Measurements from ENCODE around the gene SLC34A2. TPM values are rescaled to one million over a fixed set of nuclear protein-coding genes. Genes with fewer than 3 reads are reported as not detected.

The SLC34A2 gene
- total and polyA plus RNA-seq, 11 donors, result 0.04 to 5.5 TPM; not detected in 9

GRCh38 chr4:25677157-25677556 is 21.5 kb downstream of the SLC34A2 start:
- Histone ChIP-seq H3K36me3 (no peaks in the 10 kb centered on the region), H3K4me1 (no peaks in the 10 kb centered on the region), H3K4me3 (no peak overlapping the region), H3K27ac (no peak overlapping the region), H3K27me3 (no peaks in the 10 kb centered on the region), H3K9me3 (no peaks in the 10 kb centered on the region)
- intact Hi-C loops (cut with DNase I), result no loop called here
- TF ChIP-seq, protein P1, sequence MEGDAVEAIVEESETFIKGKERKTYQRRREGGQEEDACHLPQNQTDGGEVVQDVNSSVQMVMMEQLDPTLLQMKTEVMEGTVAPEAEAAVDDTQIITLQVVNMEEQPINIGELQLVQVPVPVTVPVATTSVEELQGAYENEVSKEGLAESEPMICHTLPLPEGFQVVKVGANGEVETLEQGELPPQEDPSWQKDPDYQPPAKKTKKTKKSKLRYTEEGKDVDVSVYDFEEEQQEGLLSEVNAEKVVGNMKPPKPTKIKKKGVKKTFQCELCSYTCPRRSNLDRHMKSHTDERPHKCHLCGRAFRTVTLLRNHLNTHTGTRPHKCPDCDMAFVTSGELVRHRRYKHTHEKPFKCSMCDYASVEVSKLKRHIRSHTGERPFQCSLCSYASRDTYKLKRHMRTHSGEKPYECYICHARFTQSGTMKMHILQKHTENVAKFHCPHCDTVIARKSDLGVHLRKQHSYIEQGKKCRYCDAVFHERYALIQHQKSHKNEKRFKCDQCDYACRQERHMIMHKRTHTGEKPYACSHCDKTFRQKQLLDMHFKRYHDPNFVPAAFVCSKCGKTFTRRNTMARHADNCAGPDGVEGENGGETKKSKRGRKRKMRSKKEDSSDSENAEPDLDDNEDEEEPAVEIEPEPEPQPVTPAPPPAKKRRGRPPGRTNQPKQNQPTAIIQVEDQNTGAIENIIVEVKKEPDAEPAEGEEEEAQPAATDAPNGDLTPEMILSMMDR (IDR thresholded peaks at IDR 0.05), result no peak
- TF ChIP-seq POLR2A (IDR thresholded peaks at IDR 0.05), result no peak
- DNase-seq, result no peak
- 76 to 97% (median 89%) methylated on average over 3 of the region's 3 CpGs for WGBS, 4 donors
- no peak for ATAC-seq

- Histone ChIP-seq H3K27ac (no peak overlapping the region), H3K4me3 (no peak overlapping the region), H3K9me3 (no peaks in the 10 kb centered on the region), H3K27me3 (no peaks in the 10 kb centered on the region), H3K4me1 (no peaks in the 10 kb centered on the region), H3K36me3 (no peaks in the 10 kb centered on the region)
- 56 to 72% (median 66%) methylated on average over 5 of the region's 5 CpGs for WGBS, 4 donors
- no peak for TF ChIP-seq POLR2A (IDR thresholded peaks at IDR 0.05)
- TF ChIP-seq, protein P1 (IDR thresholded peaks at IDR 0.05), result no peak
- no peak for DNase-seq
- ATAC-seq, result no peak
- intact Hi-C loops (cut with DNase I), result no loop called here
Measured at GRCh38 chr4:25677943-25678342, 22.3 kb downstream of the SLC34A2 start.

- 88 to 91% (median 90%) methylated on average over 7 of the region's 7 CpGs for WGBS, 4 donors
Measured at GRCh38 chr4:25687773-25688172, 32.1 kb downstream of the SLC34A2 start.

DNA sequence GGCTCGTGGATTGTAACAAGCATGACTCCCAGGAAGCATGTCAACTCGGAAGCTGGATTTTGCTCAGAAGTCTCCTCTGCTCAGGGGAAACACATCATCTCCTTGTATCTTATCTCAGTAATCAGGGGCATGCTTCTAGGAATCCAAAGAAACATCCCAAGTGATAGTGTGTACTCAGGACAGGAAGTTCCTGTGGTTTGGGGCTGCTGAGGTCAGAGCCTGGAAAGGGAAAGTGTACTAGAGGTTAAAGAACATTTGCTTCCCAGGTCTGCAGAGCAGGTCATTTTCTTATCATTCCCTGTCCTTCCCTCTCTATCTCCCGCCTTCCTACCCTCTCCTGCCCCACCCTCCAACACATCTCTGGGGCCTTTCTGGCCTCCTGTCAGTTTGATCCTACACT is 38.8 kb downstream of the SLC34A2 start:
- TF ChIP-seq, protein P1 (IDR thresholded peaks at IDR 0.05), result no peak
- TF ChIP-seq POLR2A (IDR thresholded peaks at IDR 0.05), result no peak
- Histone ChIP-seq H3K4me3 (no peak overlapping the region), H3K4me1 (no peaks in the 10 kb centered on the region), H3K27ac (no peak overlapping the region), H3K27me3 (no peaks in the 10 kb centered on the region), H3K9me3 (peaks cover 0 to 22% (median 10%) of the 10 kb centered on the region in 12 donors), H3K36me3 (no peaks in the 10 kb centered on the region)
- DNase-seq (no peak), ATAC-seq (no peak)
- WGBS, 4 donors, result 32 to 44% (median 39%) methylated on average over 3 of the region's 3 CpGs
- intact Hi-C loops (cut with DNase I), result no loop called here

More at GRCh38 chr4:25687773-25688172, 32.1 kb downstream of the SLC34A2 start:
- Histone ChIP-seq H3K36me3 (no peaks in the 10 kb centered on the region), H3K9me3 (peaks cover 0 to 22% (median 10%) of the 10 kb centered on the region in 12 donors), H3K27me3 (no peaks in the 10 kb centered on the region), H3K4me1 (no peaks in the 10 kb centered on the region), H3K27ac (no peak overlapping the region), H3K4me3 (no peak overlapping the region)
- ATAC-seq (no peak), DNase-seq (no peak)
- intact Hi-C loops (cut with DNase I), result no loop called here
- TF ChIP-seq, protein P1 (IDR thresholded peaks at IDR 0.05), result no peak
- TF ChIP-seq POLR2A (IDR thresholded peaks at IDR 0.05), result no peak
